ENCODE measurements around the gene PLEKHG3.
"Not testable (repeated sequence)": the region's sequence is repeated elsewhere in the genome, so short reads cannot be mapped to it uniquely, and the experiment has no call there.

Gene PLEKHG3

DNA sequence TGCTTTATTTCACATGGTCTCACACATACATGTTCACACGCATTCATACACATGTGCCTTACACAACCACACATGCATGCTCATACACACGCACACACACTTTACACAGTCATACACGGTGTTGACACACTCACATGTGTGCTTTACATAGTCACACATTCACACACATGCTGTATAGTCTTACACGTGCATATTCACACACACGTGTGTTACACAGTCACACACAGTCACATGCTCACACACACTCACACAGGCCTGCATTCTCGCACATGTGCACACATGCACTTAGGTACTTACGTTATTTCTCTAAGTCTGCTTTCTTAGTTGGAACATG is 18.0 kb upstream of the PLEKHG3 start:
- DNase-seq, result no peak

GRCh38 chr14:64688031-64688430 is 16.2 kb upstream of the PLEKHG3 start:
- DNase-seq, result no peak

- no peak for DNase-seq
Measured at GRCh38 chr14:64688811-64689281, 15.4 kb upstream of the PLEKHG3 start.

DNA sequence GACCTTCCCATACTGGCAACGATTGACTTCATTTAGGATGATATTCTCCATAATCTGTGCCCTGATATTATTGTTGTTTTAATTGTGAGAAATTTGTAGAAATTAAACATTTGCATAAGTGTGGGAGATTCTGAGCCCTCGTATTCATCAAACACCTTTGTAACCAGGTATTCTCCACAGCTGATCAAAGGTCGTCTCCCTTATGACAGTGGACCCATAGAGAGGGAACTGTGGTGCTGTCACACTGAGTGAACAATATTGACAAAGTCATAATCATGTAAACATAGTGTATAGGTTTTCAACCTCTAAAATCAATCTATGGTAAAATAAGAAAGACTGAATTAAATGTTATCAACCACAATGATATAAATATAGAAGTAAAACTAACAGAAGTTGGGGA is 14.9 kb upstream of the PLEKHG3 start:
- DNase-seq, result no peak

GRCh38 chr14:64690607-64691006 is 13.6 kb upstream of the PLEKHG3 start:
- DNase-seq, result not testable (repeated sequence)

- no peak for DNase-seq
Measured at GRCh38 chr14:64691376-64691775, 12.8 kb upstream of the PLEKHG3 start.

GRCh38 chr14:64692189-64692985 is 11.8 kb upstream of the PLEKHG3 start:
- no peak for DNase-seq

DNA sequence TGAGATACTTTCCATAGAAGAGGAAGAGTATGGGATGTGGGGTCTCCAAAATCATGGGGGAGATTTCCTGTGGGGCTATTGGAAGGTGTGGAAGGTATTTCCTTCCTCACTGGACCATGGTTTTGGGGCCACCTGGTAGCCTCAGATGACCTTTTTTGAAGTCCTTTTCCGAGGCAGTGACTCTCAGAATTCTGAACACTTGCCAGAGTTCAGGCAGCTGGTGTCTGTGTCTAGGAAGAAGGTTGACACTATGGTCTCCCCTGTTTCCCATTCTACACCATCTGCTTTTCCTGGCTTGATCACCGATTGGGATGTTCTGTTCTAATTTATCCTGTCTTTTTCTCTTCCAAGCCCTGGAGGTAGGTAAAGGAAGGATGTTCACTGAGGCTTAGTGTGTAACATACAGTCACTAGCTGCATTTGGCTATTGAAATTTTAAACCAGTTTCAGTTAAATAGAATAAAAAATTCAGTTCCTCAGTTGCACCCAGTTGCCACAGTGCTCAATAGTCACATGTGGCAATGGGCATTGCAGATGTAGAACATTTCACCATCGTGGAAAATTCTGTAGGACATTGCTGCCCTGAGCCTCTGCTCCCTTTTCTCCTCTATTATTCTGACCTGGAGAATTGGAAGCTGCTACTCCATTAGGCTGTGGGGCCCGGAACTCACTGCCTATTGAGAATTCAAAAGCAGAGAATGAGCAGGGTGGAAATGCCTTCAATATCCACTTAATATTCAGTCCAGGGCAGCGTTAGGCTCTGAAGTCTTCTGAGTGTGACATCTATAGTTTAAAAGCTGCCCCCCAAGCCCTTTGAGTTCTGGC is 11.0 kb upstream of the PLEKHG3 start:
- no peak for DNase-seq

- no peak for DNase-seq
Measured at GRCh38 chr14:64693810-64694165, 10.4 kb upstream of the PLEKHG3 start.

DNA sequence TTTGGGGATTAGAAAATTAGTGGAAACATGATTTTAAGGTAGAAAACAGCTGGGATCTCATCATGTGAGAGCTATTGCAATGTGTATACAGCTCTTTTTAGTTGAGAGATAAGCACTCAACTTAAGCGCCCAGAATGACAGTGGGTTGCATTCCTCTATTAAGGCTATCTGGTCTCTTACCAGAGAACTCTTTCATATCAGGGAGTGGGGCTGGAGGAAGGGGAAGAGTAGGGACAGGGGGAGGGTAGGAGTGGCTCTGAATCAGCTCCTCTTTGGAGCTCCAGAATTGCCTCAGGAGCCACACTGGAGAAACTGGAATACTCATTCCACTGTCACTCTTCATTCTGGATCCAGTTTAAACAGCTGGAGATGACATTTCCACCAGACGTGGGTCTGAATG is 9.2 kb upstream of the PLEKHG3 start:
- no peak for DNase-seq

- peak; percentile 48 for DNase-seq
Measured at GRCh38 chr14:64696355-64696857, 7.8 kb upstream of the PLEKHG3 start.

DNA sequence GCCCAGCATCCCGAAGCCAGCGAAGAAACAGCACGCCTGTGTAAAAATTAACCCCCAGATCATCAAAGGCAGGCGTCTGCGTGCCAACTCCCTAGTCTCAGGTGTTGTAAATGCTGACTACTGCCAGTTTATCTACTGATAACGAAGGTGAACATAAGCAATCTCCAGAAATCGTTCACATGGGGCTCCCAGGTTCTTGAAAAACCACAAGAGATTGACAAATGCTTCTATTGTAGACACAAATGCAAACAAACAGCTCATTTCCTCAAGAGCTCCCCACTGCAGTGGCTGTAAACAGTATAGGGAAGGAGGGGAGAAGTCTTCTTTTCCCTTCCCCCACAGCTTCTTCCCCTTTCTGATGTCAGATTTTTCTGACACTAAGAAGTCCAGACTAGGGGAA is 5.3 kb upstream of the PLEKHG3 start:
- peak; percentile 39 for DNase-seq

GRCh38 chr14:64700290-64700689 is 3.9 kb upstream of the PLEKHG3 start:
- no peak for DNase-seq

DNA sequence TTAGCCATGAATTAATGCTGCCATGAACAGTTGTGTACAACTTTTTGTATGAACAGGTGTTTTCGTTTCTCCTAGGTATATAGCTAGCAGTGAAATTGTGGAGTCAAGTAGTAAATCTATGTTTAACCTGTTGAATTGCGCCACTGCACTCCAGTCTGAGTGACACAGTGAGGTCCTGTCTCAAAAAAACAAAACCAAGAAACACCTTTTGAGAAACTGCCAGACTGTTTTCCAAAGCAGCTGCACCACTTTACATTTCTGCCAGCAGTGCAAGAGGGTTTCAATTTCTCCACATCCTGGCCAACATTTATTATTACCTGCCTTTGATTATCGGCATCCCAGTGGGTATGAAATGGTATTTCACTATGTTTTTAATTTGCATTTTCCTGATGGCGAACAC is 3.3 kb upstream of the PLEKHG3 start:
- DNase-seq, result no peak

GRCh38 chr14:64701660-64702059 is 2.6 kb upstream of the PLEKHG3 start:
- DNase-seq, result peak; percentile 19

GRCh38 chr14:64702493-64703394 is 1.5 kb upstream of the PLEKHG3 start:
- peak; percentile 73 for DNase-seq

- DNase-seq, result peak; percentile 84
Measured at GRCh38 chr14:64703395-64704142, 655 bp upstream of the PLEKHG3 start.

- DNase-seq, result peak; percentile 85
Measured at GRCh38 chr14:64704743-64705380, 638 bp downstream of the PLEKHG3 start.

DNA sequence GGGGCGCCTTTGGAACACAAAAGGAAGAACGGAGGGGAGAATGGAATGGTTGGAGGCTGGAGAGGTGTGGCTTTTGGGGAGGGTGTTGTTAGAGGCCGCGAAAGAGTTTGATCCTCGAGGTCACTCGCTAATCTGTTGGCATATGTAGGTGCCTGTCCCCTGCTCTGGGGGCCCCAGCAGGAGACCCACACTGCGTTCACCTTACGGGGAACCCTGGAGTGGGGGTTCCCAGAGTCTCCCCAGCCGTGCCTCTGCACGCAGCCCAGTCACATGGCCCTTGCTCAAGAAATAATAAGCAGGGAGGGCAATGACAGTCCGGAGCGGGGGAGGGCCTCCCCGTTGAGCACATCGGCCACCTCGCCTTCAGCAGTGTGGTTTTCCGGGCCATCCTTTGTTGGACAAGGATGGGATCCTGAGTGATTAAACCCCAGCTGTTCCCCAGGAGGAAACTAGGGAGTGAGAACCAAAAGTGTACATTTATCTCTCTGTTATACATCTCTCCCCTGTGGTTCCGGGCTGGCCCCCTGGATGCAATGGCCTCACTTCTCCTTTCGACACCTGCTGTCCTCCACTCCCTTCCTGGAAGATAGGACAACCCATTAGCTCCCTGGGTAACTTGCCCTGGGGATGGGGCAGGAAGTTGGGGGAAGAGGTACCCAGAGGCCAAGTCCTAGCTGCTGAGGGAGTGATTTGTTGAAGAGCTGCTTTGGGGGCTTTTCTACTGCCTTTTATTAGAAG is 1.3 kb downstream of the PLEKHG3 start:
- DNase-seq, result no peak

GRCh38 chr14:64706119-64706592 is 1.9 kb downstream of the PLEKHG3 start:
- DNase-seq, result no peak

All from right kidney (tissue), 1 donor.